DLD1 (cell line): ENCODE measurements around the gene MMP12.

Source experiments
- in situ Hi-C: cut with HindIII; loops from 2 replicates; pipeline ENCODE4 v1.10.0; 2017; ENCODE audit warnings: low sequenced_read_pairs

The MMP12 gene

DNA sequence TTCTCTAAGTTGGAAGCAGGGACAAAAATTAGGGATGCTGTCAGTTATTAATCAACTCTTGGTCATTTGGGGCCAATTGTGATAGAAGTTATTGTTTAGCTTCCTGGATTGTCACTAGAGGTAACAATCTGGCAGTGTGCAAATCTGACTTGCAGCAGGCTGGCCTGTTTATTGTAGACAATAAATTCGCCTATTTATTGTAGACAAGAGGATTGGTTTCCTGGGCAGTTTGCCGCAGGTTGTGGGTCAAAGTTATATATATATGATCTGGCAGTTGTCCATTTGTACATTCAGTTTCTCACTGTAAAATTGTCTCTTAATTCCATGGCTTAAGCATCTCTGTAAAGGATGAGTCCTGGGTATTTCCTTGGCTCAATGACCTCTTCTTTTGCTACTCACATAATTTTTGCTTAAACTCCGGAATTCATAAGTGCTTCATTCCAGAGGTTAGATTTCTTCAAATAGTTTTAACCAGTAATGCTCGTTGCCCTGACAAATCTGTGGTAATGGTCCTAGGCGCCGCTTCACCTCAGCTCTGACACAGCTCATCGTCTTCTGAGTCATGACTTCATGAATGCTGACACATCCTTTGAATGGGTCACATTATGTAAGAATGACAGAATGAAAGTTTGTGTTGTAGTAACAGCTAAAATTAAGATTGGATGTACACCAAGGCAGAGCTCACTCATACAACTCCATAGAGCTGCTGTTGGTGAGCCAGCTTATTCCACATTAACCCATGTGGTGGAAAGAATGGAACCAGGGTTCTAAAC is 23.6 kb downstream of the MMP12 start:
- in situ Hi-C loops: no loop called here

DNA sequence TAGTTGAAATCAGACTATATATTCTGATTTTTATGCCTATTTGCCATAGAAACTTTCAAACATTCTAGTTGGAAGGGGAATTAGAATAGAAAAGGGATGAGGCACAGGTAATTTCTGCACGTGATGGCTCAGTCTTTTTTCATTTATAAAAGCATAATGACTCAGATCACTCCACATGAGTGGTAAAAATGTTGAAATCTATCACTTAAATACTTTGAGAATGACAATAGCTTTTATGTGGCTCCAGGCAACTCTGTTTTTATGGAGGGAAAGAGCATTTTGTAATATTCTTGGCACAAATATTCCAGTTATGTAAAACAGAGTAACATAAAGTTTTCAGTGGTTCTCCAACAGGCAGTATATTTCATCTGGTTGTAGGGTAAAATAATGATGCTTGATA is 25.5 kb downstream of the MMP12 start:
- in situ Hi-C loops: no loop called here

DNA sequence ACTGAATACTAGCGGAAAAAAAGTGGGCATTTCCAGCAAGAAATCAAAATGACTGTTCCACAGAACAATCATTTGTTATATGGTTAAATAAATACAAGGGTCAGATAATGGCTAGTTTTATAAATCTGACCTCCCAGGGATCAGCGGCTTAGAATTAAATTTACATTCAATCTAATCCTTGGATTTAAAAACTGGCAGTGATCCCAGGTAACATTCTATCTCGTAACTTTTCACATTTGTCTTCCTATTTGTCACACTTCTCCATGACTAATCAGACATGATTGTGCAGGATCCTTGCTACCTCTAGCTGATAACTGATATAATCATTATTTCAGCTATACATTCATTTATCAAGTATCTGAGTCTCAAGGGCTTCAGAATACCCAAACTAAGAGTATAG is 28.5 kb downstream of the MMP12 start:
- in situ Hi-C loops: no loop called here

DNA sequence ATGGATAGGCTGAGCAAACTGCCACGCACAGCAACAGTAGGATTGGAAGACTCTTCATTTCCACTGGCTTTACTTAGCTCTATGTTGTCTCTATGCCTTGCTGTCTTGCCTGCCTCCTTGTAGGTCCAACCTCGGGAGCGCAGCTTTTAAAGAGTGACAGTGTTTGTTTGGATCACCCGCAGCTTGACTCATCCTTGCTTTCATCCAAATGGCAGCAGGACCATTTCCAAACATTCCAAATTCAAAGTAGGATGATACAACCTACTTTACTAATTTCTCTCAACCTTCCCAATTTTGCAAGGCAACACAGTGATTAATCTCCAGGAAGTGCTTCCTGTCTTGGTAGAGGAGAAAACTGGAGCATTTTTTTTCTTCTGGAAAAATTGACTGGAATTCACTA is 31.3 kb downstream of the MMP12 start, which contains the start of gene MMP3:
MMP3 (minus strand) TSS at position 121 of the 400 bp plus-strand sequence; CDS start at position 58, 63 bp downstream.
- in situ Hi-C loops: no loop called here

DNA sequence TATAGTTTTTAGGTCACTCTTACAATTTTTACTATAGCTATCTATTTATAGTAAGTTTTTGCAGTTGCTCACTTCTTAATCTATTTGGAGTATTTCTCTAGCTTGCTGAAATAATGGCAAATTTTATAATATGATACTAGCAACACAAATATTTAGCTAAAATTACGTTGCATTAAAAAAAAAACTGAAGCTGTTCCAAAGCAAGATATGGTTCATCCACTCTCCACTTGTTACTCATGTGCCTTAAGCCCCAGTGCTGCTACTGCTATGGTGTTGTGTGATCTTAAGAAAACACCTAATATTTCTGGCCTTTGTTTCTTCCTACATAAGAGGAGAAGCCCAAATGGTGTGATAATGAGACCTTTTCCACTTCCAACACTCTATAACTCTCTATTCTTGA is 31.9 kb downstream of the MMP12 start:
- in situ Hi-C loops: no loop called here

DNA sequence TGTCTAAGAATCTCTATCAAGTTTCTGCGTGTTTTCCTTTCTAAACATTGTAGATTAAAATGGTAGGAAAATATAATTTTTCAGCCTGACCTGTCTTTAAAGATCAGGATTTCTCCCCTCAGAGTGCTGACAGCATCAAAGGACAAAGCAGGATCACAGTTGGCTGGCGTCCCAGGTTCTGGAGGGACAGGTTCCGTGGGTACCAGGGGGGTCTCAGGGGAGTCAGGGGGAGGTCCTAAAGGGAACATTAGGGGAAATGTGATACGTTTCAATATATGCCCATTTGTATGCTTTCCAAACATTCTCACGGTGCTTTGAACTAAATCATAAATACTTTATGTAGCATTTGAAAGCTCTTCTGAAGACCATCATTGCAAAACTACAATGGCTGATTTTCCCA is 34.8 kb downstream of the MMP12 start:
- in situ Hi-C loops: no loop called here

DNA sequence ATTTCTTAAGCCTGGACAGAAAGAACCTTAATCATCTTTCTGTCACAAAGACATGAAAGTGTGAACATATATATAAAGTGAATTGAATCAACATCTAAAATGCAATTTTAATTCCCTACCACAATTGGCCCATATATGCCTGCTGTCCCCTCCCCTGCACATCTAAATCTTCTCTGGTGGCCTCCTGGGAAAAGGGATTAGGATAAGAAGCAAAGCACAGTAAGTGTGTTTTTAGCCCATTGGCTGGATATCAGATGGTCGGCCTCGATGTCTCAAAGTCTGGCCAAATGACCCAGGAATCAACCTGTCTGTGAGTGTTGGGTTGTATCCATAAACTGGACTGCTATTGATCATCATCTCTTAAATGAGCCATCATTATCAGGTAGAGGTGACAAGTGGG is 37.1 kb downstream of the MMP12 start:
- in situ Hi-C loops: no loop called here

DNA sequence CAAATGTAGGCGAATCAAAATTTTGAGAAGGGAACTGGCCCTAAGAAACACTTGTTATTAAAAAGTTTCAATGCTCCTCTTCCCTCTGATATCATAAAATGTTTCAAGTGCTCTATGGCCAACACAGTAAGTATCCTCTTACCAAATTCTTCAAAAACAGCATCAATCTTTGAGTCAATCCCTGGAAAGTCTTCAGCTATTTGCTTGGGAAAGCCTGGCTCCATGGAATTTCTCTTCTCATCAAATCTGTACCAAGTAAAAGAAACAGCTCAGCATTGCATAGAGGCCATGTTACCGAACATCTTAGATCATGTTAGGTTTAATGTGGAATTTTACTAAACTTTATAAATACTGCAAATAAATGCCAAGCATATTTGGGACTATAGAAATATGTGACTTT is 37.6 kb downstream of the MMP12 start:
- in situ Hi-C loops: no loop called here

DNA sequence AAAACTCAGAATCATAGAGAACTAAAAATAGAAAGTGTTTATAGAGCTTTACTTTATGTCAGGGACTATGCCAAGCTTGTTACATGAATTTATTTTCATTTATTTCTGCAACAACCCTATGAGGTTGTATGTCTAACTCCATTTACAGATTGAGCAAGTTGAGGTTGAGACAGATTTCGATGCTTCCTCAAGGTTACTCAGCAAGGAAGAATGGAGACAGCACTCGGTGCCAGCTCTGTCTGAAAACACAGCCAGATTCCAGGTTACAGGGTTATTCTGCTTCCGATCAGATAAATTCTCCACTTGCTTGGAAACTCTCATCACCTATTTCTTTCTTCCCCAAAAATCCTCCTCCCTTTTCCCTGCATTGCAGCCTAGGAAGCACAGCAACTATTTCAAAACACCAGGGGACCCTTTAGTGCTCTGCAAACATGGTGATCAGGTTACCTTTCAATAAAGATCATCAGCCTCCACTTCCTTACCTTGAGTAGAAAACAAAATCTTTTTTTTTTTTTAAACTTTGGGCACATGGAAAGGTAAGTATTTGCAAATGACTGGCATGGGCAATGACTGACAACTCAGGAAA is 38.4 kb downstream of the MMP12 start:
- in situ Hi-C loops: no loop called here

DNA sequence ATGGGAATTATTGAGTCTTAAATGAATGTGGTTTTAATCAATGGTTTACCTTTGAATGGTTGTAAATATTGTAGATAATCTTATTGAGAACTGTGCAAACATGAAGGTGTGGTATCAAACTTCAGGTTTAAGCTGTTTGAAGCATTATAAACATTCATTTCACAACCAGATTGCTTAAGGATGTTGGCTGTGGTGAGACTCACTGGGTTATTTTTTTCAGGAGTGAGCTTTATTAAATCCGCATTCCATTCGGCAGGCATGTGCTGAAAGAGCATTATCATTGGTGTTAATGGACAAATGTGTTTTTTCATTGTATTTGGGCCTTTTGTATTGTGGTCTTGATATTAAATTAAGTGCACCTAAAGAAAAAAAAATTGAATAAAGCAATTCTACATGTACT is 41.1 kb downstream of the MMP12 start:
- in situ Hi-C loops: no loop called here

DNA sequence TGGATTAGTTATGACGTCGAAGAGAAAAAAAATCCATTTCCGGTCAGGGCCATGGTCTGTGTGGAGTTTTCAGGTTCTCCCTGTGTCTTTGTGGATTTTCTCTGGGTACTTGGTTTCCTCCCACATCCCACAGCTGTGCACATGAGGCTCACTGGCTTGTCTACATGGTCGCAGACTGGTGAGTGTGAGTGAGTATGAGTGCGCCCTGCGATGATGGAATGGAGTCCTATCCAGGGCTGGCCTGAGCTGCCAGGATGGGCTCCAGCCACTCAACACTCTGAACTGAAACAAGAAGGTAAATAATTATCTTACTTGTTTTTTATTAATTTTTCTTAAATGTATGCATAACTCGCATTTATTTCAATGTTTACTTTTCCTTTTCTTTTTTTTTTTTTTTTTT is 42.2 kb downstream of the MMP12 start:
- in situ Hi-C loops: no loop called here

DNA sequence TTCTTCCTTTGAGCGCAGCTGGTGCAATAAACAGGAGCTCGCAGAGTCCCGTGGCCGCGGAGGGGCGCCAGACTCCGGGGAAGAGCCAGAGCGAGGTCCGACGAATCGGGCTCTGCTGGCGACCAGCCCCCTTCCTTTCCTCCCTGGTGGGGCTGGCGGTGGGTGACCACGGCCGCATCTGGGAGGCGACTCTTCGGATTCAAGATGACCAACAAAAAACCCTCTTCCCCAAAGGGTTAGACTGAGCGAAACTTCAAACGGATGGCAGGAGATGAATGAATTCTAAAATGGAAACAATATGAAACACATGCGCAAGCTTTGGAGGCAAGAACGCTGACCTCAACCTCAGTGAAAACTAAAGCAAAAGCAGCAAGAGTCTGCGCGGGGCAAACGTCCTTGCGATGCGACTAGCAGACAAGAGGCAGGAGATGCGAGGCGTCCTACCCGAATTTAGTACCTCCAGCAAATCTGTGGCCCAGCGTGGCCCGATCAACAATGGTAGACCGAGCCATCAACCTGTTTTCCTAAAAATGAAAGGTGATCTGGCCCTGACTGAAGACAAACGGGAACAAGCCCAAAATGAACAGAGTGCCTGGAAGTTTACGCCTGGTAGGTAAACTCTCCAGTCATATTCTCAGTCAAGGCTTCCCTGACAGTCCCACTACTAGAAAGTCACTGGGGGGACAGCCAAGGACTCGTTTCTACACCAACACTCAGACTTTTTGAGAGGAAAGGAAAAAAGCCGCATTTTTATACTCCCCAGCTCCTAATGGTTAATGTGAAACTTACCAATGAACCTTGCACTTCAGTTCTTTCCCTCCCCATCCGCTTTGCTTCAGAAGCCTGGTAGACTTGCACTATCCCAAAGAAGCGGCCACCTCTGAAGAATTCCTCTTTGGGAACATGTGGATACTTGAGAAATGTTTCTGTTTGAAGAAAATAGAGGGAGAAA is 43.0 kb downstream of the MMP12 start:
- in situ Hi-C loops: no loop called here

DNA sequence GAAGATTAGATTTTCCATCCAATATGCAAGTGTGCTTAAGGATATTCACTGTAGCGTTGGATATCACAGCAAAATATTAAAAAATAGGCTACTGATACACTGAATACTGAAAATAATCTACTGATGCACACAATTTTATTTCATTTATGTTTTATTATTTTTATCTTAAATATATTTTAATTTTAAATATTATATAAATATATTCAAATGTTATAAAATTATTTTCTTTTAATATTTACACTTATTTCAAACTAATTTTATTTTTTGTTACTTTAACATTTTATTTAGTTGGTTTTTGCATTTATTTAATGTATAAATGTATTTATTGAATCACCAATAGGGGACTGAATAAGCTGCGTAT is 43.7 kb downstream of the MMP12 start:
- in situ Hi-C loops: no loop called here

DNA sequence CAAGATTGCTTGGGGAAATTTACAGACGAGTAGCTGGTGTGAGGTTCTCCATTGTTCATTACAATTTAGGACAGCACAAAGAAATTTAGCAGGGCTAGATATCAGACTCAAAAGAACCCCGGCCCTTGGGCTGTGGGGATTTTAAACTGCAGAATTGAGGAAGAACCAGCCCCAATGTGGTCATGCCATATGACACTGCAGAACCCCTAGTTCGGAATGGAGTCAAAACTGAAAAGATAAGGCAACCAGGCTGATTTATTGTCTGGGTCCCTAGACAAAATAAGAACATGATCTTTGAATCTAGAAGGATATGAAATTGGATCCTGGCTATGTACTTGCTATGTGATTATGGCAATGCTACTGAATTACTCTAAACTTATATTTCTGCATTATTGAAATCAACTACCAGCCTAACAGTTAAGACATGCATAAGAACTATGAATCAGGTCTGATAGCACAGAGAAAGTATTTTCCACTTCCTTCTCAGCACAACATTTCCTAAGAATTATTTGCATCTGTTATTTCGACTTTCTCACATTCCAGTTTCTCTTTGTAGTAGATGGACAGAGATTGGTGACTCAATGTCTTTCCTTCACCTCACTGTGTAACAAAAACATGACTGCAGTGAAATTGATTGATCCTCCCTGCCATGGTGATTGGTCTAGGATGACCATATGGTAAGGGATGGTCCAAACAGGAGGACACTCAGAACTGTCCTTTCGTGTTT is 44.6 kb downstream of the MMP12 start:
- in situ Hi-C loops: no loop called here

DNA sequence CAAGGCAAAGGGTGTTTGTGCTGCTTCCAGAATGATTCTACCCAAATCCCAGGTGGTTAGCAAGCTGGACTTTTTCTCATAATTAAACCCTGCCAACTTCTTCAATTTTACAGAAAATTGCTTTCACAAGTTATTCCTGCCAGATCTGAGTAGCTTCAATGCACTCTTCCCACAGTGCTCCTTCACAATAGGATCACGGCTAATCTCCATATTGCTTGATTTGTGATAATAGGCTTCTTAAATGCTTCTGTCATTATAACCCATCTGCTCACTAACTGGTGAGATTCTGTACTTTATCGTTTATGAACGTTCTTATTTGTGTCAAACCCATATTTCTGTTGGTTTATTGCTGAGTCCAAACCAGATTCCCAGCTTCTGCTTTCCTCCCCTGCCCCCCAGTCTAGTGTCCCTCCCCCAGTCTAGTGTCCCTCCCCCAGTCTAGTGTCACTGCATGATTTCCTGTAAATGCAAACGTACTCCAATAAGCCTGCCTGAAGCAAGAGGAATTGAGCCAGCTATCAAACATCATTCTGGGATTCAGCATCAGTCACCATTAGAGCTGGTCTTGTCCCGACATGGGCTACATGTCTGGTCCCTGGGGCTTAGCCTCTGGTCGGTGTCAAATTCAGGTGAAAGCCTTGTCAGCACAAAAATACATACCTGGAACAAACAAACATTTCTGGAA is 45.3 kb downstream of the MMP12 start:
- in situ Hi-C loops: no loop called here

DNA sequence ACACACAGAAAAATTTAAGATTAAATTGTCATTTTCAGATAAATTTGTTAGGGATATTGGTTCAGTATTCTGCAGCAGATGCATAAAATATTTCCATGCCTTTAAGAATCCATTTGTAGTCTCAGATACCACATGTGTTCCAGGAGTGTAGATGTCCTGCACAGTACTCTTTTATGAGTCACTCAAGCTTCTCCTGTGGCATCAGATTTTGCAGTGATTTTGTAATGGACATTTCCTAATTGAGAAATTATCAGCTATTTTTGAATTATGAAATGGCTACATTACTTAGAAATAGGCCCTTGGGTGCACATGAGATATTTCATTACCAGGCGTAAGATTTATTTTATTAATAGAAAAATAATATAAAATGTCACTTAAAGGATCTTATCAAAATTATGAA is 50.2 kb downstream of the MMP12 start:
- in situ Hi-C loops: no loop called here

DNA sequence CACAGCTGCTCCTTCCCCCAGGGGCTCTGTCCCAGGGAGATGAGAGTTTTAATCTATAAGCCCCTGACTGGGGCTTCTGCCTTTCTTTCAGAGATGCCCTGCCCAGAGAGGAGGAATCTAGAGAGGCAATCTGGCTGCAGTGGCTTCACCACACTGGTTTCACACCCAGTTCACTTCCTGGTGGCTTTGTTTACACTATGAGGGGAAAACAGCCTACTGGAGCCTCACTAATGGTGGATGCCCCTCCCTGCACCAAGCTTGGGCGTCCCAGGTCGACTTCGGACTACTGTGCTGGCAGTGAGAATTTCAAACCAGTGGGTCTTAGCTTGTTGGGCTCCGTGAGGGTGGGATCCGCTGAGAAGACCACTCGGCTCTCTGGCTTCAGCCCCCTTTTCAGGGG is 55.3 kb downstream of the MMP12 start:
- in situ Hi-C loops: no loop called here

DNA sequence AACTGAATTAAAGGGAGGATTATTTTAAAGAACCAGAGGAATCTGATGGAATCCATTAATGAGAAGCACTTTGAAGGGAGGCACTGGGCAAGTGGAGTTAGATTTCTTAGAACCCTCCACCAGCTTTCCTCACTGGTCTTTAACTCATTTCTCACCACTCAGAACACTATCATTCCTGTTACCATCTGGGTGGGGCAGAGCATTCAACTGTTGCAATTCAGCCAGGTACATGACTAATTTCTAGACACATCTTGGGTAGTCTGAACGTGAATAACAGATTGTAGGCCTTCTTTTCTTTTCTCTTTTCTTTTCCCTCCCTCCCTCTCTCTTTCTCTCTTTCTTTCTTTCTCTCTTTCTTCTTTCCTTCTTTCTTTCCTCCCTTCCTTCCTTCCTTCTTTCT is 61.3 kb downstream of the MMP12 start:
- in situ Hi-C loops: no loop called here
